Measurements from ENCODE around the gene ENO1. TPM values are rescaled to one million over a fixed set of nuclear protein-coding genes. Genes with fewer than 3 reads are reported as not detected.

ENO1 gene
- total and polyA plus RNA-seq, 10 of the 15 experiments (the other 5 are each of a cell fraction or from before 2014, with no cell fraction given), result 1,850 to 4,219 (median 2,331) TPM

- FAIRE-seq (no peak), ATAC-seq (no peak), DNase-seq (ENCODE audit: low read depth, low spot score) (no peak)
- Histone ChIP-seq H3K4me2 (ENCODE audit: control insufficient read depth, insufficient read depth) (peak overlapping the region; percentile 76), H2AFZ (ENCODE audit: control insufficient read depth, low read depth, low read length) (no peak overlapping the region), H3K27ac (ENCODE audit: control insufficient read depth, insufficient read depth) (peak overlapping the region; percentile 99), H3K27me3 (replicated peaks in 1 of 2; ENCODE audit: control insufficient read depth in 2 of 2, insufficient read depth in 2 of 2, low read length in 1 of 2) (no peaks in the 10 kb centered on the region), H3K79me2 (ENCODE audit: control insufficient read depth, insufficient read depth, low read length) (peaks cover 91% of the 10 kb centered on the region), H3K4me3 (peak overlapping the region; percentile 89), H3K9ac (ENCODE audit: control insufficient read depth, insufficient read depth, low read length) (peak overlapping the region; percentile 100), H3K9me3 (replicated peaks; ENCODE audit: control insufficient read depth, insufficient read depth, low read length) (no peaks in the 10 kb centered on the region; the same call in 2 of the 3 replicates), H3K36me3 (ENCODE audit: control insufficient read depth in 2 of 2, insufficient read depth in 2 of 2, low read length in 1 of 2) (peaks cover 31 to 45% of the 10 kb centered on the region in 2 experiments), H4K20me1 (ENCODE audit: control insufficient read depth, insufficient read depth) (peaks cover 42% of the 10 kb centered on the region), H3K4me1 (ENCODE audit: control insufficient read depth, insufficient read depth, low read length) (peaks cover 20% of the 10 kb centered on the region)
- 37% methylated on average over 7 of the region's 7 CpGs for WGBS (ENCODE audit: insufficient coverage, insufficient replicate concordance, low lambda C conversion rate, missing lambda C conversion rate)
- ChIA-PET SMC1A (ENCODE audit: uncharacterized antibody, unreplicated experiment) (interaction anchor here (1.2 to 1.5 kb wide), 2 partner anchors 15 to 17 kb away, joined by 4 read pairs; no protein-coding TSS in a partner anchor), POLR2A (interaction anchor here (0.7 kb wide), 2 partner anchors 13 to 144 kb away, joined by 3 to 4 read pairs; no protein-coding TSS in a partner anchor), RAD21 (ENCODE audit: unreplicated experiment) (interaction anchor here (1.2 kb wide), 1 partner anchor 226 kb away, joined by 3 read pairs; no protein-coding TSS in a partner anchor), CTCF (interaction anchor here (2.1 kb wide), 1 partner anchor 11 kb away, joined by 14 read pairs; no protein-coding TSS in a partner anchor)
- BruUV-seq (replicated peaks), result no TSS peak
- intact Hi-C loops (cut with micrococcal nuclease; ENCODE audit: unreplicated experiment) (loop anchor here (5.0 kb wide), 1 partner anchor 202 kb away; no protein-coding TSS in a partner anchor), in situ Hi-C loops (cut with MboI) (no loop called here)
- TF ChIP-seq ZSCAN29 (IDR thresholded peaks at IDR 0.05) (no peak), SREBF1 (IDR thresholded peaks at IDR 0.05; ENCODE audit: low read length) (no peak), NR2C1 (IDR thresholded peaks at IDR 0.05) (no peak), POLR2A (IDR thresholded peaks at IDR 0.05; ENCODE audit: low read depth, low read length) (peak; percentile 52), POLR2AphosphoS5 (IDR thresholded peaks at IDR 0.05; ENCODE audit: low read length) (peak; percentile 77), MLLT1 (IDR thresholded peaks at IDR 0.05) (peak; percentile 70), MXI1 (IDR thresholded peaks at IDR 0.05; ENCODE audit: low read depth, low read length) (peak; percentile 45; the same call in 1 of the 2 replicates), RUNX3 (IDR thresholded peaks at IDR 0.05; ENCODE audit: low read length) (peak; percentile 16; the same call in 1 of the 2 replicates), POLR2AphosphoS2 (IDR thresholded peaks at IDR 0.05; ENCODE audit: low read depth, low read length) (peak; percentile 46; the same call in 1 of the 2 replicates), NFYA (IDR thresholded peaks at IDR 0.05; ENCODE audit: borderline replicate concordance, low read depth, low read length) (no peak), DPF2 (IDR thresholded peaks at IDR 0.05) (no peak), MEF2B (IDR thresholded peaks at IDR 0.05; ENCODE audit: partially characterized antibody, poor library complexity, severe bottlenecking) (no peak), WRNIP1 (IDR thresholded peaks at IDR 0.05; ENCODE audit: borderline replicate concordance, low read depth, low read length) (0 out of 2 replicates have a peak, but pooled peaks have one; percentile 92), ZNF217 (IDR thresholded peaks at IDR 0.05) (no peak), PRDM15 (CRISPR knock-in tag; IDR thresholded peaks at IDR 0.05) (no peak), RELB (IDR thresholded peaks at IDR 0.05; ENCODE audit: low read depth) (peak; percentile 42), ZNF274 (IDR thresholded peaks at IDR 0.05; ENCODE audit: insufficient read depth, insufficient read length) (no peak)
Measured at GRCh38 chr1:8875216-8875861, 3.1 kb downstream of the ENO1 start.

Data from GM12878 (cell line).